ENCODE measurements around the gene POU2F3.
"Not testable (repeated sequence)": the region's sequence is repeated elsewhere in the genome, so short reads cannot be mapped to it uniquely, and the experiment has no call there.

Gene POU2F3

DNA sequence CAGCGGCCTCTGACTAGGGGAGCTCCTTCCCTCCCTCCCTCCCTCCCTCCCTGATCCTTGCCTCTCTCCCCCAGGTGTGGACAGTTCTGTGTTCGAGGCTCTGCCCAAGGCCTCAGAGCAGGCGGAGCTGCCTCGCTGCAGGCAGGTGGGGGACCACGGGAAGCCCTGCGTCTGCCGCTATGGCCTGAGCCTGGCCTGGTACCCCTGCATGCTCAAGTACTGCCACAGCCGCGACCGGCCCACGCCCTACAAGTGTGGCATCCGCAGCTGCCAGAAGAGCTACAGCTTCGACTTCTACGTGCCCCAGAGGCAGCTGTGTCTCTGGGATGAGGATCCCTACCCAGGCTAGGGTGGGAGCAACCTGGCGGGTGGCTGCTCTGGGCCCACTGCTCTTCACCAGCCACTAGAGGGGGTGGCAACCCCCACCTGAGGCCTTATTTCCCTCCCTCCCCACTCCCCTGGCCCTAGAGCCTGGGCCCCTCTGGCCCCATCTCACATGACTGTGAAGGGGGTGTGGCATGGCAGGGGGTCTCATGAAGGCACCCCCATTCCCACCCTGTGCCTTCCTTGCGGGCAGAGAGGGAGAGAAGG lies 11.1 kb upstream of the POU2F3 start:
- no peak for DNase-seq

DNA sequence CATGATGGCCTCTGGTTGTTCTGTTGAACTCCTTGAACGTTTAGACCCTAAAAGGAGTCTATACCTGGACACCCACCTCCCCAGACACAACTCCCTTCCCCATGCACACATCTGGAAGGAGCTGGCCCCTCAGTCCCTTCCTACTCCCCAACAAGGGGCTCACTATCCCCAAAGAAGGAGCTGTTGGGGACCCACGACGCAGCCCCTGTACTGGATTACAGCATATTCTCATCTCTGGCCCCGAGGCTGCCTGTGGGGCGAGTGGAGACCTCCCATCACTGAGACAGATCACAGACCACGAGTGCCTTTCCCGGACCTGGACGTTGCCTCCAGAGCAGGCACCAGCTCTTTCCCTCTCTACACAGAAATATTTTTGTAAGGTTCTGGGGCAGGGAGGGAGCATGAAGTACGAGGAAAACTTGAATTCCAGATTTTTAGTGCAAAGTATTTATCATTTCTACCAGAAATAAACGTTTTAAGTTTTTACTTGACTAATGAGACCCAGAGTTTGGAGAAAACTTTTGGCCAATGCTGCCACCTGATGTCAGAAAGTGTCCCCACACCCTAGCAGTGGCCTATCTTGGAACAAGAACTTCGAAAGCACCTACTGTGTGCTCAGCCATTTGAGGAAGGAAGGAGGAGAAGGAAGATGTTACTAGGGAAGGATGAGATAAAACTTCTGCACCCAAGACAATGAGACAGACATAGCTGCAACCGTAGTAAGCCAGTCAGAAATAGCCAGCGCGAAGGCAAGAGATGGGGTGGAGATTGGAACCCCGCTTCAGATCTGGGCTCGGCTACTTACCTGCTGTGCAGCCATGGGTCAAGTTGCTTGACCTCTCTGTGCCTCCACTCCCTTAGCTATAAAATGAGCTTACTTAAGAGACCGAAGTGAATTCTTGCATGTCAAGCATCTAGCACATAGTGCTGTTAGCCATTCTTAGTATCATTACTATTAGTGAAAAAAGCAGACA lies 10.2 kb upstream of the POU2F3 start:
- peak; percentile 47 for DNase-seq

DNA sequence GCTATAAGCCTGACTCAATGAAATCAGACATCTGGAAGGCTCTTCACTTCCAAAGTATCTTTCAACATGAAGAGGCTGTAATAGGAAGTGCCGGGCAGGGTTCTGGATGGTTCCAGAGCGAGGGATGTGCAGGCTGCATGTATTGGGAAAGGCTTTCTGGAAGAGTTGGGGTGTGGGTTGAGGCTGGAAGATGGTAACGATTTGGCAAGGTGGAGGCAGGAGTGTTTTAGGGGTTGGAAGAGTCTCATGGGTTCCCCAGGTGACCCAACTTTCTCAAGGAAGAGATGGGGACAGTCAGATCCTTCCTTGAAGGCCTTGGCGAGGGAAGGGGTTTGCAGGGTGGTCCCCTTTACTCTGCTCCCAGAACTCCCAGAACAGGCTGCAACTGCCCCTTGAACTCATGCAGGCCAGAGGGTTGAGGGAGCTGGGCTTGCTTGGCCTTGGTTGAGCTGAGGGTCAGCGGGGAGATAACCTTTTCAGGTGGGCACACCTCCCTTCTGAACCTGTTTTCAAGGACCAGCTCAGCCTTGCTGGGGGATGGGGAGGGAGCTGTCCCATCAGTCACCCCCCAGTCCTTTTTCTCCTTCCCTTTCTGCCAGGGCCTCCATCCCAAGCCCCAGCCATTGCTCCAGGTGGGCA lies 9.4 kb upstream of the POU2F3 start:
- DNase-seq, result no peak

DNA sequence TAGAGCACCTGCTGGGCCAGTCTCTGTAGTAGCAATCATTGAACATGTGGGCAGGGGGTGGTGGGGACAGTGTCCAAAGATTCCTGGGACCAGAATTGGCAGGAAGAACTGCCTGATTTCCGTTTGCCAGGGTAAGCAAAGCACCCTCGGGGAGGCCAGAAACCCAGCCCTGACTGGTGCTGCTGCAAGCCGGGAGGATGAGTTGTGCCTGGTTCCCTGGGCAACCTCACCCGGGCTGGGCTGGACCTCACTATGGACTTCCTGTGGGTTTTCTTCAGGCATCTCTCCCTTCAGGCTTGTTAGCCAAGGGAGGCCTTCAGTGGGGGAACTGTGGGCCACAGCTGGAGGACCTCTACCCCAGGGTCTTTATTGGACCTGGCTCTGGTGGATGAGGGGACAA lies 8.0 kb upstream of the POU2F3 start:
- DNase-seq, result no peak

DNA sequence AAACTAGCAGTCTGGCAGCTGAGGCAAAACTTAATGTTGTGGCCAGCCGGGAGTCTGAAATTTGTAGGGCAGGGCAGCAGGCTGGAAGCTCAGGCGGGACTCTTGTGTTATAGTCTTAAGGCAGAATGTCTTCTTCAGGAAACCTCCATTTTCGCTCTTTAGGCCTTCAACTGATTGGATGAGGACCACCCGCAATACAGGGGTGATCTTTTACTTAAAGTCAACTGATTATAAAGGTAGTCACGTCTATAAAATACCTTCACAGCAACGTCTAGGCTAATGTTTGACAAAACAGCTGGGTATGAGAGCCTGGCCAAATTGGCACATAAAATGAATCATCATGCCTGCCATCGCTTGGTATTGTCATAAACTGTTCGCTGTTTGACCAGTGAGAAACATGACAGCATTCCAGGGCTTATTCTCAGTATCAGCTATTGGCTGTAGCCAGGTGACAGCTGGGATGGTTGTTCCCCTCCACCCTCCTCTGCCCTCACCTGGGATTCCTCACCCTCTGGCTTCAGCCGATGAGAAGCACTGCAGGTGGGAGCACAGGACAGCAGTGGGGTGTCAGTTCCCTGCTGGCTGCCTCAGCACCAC lies 6.6 kb upstream of the POU2F3 start:
- no peak for DNase-seq

DNA sequence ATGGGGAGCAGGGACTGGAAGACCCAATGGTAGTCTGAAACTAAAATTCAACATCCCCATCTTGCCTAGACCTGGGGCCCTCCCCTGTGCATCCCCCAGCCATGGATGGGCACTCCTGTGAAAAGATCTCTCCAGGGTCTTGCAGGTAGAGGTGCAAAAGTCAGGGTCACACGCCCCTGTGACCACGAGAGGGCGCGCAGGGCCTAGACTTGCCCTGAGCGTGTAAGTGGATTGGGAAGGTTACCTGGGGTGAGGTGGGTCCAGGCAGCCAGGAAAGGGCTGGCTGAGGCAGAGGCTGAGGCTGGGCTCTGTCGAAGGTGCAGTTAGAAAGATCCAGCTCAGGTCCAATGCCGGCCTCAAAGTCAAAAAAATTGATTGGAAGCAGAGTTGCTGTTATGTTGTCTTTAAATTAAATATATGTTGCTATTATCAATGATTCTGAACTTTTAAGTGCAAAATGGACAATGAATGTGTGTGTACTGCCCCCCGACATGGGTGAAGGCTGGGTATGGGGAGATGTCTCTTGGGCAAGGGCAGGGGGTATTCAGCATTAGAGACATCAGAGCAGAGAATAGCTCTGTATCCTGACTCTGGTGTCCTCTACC lies 4.8 kb upstream of the POU2F3 start:
- DNase-seq, result peak; percentile 57

DNA sequence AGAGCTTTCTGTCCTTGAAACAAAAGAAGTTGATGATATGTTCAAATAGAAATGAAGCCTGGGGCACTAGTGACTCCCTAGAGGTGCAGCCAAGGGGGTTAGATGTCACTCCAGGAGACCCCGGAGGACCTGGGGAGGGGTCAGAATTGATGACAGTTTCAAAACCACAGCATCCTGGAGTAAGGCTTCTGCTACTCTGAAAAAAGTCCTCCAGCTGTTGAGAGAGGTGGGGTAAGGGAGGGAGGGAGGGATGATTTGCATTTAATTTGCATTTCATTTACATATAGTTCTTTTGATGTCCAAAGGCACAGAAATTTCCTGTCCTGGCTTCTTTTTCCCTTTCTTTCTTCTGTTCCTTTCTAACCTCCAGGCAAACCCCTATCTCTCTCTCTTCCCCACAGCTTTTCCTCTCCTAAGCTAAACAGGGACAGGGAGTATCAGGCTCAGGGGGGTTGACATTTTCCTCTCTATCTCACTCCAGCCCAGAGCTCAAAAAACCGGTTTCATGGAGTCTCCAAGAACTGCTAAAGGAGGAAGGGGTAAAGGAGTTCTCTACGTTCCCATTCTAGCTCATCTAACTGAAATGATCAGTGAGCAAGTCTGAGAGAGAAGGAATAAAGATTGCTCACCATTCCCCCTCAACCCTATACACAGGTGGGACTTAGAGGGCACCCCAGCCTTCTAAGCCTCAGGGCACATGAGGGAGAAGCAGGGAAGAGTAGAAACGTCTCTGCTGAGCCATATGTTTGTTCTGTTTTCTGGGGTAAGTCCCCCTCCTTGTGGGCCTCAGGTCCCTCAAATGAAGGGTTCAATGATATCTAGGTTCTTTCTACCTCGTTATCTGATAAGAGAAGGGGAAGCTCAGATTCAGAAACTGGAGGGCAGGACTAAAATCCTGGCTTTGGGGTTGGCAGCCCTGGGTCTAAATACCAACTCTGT lies 3.5 kb upstream of the POU2F3 start:
- DNase-seq, result peak; percentile 8

DNA sequence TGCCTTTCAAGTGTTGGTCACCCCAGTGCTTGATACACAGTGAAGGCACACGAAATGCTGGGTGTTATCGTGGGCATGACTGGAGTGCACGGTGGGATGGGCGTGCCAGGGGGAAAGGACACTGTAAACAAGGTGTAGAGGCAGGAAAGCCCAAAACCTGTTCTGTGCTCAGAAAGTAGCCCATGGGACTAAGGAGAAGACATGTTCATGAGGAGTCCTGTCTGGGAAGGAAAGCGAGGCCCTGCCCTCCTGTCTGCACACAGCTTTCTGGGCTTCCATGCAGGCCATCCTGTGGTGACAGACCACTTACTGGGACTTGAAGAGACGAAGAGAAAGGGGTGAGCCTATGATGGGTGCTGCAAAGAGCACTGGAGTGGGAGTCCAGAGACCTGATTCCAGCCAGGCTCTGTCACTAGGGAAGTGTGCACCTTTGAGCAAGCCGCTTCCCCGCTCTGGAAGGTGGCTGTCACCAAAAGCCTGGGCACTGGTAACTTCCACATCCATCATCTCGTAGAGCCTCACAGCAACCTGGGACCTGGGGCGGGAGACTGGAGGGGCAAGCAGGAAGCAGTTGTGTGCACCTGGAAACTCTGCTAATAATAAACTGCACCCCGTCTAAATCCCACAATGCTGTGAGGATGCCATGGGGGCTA lies 846 bp upstream of the POU2F3 start:
- DNase-seq, result no peak

DNA sequence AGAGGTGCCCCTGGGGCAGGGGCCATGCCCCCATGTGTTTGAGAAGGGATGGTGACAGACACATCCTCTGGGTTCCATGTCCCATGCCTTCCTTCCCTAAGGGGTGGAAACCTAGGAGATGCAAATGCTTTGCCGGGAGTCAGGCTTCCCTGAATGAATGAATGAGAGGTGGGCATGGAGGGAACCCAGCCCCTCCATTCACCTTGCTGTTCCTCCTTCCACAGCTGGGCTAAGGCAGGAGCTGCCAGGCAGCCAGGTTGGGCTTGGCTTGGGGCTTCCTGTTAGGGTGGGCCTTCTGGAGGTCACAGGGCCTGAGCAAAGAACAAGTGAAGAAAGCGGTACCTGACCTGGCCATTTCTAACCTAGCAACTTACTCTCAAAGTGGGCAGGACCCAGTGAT lies 926 bp downstream of the POU2F3 start:
- no peak for DNase-seq

DNA sequence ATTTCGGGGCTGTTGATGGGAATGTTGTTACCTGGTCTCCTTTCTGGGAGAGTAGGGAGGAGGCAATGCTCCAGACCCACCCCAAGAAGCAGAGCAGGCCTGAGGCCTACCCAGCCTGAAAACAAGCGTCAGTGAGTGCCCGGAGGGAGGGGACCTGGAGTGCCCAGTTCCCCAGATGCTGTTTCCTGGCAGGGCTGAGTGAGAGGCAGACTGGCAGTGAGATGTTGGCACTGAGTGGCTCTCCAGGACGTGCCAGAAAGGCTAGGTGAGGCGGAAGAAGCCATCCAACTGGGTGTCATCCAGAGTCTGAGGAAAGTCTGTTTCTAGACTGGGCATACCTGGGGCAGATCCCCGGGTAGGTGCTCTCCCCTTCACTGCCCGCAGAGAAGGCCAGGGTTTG lies 1.3 kb downstream of the POU2F3 start:
- DNase-seq, result no peak

DNA sequence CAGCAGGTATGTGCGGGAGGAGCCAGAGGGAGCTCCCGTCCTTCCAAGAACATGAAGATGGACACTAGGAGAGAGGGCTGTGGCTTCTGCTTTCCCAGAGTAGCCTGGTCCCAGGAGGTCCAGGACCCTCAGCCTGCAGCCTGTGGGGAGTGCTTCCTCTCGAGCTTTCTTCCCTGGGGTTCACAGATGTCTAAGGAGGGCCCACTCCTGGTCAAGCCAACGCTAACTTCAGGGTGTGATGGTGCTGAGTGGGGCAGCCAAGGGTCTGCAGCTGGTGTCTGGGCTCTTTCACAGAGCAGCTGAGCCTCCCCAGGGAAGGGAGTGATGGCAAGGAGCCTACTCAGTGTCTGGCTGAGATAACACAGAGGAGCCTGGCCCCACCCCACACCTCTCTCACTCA lies 3.3 kb downstream of the POU2F3 start:
- DNase-seq, result no peak

DNA sequence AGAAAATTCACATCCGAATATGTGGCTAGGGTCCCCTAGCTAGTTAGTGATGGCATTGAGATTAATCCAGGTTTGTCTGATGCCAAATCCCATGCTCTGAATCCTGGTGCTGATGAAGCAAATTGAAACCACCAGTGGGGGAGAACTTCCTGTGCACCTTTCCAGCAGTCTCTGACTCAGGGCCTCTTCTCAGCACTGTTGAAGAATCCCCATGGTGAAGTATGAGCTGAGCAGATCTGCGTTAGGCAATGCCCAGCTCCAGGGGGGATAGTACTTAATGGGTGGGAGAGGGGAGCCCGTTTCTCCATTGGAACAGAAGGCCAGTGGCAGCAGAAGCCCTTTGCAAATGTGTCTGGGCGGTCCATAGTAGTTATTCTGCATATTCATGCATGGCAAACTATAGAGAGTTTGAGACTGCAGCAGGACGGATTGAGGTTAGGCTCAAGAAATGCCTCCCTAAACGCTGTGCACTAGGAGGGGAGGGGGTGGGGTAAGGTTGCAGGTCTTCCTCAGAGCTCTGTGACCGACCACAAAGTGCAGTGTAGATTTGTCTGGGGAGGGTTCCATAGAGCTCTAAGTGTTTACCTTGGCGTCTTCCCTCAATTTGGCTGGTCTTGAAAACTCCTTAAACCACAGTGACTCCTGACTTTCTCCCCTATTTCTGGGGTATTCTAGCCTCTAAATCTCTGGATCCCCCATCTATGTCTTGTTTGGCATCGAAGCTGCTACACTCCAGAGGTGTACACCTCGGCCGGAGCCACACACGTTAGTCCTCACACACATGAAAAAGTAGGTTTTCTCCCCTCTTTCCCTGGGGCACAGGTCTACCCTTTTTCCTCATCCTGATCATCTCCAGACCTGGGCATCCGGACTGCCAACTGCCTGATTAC lies 4.8 kb downstream of the POU2F3 start:
- DNase-seq, result no peak

DNA sequence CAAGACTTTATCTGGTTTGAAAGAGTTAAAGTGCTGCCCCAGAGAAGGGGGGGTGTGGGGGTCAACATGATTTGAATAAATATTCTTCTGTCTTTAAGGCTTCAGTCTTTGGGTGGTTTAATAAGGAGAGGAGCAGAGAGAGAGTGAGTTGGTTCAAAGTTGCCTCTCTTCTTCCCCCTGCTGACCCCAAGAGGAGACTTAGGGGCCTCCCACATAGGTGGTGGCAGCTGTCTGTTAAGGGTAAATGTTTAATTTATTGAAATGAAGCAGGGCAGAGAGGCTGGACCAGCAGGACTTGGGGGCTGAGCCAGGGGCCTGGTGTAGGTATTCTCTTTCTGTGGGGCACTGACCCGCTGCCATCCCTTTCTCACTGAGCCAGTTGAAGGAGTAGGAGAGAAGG lies 5.5 kb downstream of the POU2F3 start:
- no peak for DNase-seq

DNA sequence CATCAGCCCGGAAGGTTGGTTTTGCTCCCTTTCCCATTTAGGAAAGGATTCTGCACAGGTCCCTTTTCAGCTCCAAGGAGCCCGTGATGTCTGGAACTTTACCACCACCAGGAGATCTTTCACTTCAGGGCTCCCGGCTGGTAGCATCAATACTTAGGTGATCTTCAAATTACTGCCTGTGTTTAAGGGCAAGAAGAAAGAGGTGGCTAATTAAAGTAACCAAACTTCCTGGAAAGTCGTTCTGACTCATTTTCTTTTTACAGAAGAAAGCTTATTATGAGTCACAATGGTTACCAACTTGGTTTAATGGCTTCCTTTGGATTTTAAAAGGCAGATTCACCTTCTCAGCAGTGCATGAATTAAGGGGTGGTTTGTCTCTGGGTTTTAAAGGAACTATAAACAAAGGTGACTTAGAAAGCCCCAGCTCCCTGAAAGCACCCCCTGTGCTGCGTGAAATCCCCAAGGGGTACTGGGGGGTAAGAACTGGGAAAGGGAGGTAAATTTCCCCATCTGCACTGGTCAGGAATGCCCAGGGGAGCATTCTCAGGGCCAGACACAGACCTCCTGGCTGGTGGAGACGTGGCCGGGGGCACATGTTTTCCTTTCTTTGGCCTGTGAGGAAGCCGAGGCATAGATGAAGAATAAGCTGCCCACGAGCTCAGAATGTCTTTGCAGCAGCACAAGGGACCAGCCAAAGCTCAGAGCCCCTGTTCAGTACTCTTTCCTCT lies 8.8 kb downstream of the POU2F3 start:
- no peak for DNase-seq

DNA sequence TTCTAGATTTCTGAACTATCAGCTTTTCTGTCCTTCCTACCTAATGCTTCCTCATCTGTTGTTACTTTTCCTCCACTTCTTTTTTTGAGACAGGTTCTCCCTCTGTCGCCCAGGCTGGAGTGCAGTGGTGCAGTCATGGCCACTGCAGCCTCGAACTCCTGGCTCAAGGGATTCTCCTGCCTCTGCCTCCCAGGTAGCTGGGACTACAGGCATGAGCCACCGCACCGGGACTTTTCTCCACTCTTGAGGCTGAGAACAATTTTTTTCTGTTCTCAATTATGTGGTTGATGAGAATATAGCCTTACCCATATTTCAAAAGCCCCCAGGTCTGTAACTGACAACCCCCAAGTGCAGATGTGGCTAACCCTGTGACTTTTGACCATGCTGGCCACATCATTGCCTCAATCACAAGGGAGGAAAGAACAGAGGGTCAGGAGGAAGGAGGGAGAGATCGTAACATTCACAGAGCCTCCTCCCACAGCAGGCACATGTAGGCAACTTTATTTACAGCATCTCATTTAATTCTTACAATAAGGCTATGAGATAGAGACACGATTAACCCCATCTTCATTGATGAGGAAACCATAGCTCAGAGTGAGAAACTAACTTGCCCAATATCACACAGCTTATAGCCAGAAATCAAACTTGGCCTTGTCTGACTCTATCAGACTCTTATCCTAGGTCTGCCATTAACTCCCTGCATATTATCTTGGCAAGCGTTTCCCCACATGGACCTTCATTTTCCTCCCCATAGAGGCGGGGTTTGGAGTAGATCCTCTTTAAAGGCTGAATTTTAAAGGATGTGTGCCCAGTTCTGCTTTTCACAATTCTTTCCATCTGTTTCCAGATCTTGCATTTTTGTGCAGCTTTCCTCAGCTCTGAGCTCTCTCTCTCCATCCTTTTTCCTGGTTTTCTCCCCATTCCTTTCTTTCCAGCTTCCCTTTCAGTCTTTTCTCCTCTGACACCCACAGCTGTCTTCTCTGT lies 9.6 kb downstream of the POU2F3 start:
- no peak for DNase-seq

DNA sequence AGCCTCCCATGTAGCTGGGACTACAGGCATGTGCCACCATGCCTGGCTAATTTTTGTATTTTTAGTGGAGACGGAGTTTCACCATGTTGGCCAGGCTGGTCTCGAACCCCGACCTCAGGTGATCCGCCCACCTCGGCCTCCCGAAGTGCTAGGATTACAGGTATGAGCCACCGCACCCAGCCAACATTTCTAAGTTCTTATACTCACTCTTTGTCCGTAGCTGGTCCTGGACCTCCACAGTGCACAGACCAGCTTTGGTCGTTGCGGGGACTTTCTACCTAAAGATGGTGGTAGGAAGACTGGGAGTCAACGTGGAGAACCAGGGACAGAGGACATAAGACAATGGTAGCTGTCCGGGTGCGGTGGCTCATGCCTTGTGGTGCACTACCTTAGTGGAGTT lies 13.4 kb downstream of the POU2F3 start:
- DNase-seq, result not testable (repeated sequence)

DNA sequence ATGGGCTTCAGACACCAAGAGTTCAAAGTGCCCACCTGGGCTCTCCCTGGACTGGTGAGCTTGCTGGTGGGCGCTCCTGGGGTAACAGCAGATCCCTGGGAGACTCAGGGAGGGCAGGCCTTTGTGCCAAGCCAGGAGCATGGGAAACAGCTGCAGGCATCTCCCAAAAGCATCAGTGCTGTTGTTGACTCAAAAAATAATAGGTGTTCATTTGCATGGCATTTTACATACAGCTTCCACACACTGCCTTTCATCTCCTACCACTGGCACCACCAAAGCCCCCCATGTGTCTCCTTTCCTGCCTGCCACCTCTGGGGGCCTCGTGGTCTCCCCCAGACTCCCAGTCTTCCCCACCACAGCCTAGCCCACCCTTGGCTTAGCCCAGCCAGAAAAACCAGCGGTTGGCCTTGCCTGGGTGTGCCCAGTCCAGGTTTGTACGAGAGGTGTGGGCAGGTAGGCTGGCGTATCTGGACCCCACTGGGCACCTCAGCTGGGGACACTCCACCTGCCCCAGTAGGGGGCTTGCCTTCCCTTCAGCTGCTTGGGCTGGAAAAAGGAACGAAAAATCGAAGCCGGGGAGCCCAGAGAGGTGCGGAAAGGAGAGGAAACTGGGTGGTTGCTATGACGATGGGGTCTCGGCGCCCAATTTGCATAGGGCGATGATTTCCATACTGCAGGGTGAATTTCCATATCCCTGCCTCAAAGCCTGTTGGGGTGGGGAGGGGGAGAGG lies 15.0 kb downstream of the POU2F3 start:
- no peak for DNase-seq

DNA sequence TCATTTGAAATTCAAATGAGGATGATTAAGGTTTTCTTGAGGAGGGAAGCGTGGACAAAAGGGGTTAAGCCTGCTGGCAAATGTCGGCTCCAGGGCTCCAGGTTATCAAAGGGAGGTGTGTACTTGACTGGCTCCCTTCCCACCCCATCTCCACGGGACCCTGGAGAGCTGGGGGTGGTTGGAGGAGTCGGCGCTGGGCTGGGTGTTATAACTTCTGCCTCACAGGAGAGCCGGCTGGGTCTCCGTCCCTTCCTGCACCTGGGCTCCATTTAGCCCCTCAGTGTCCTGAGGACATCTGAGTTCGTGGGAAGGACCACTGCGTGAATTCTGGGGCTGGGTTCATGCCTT lies 15.6 kb downstream of the POU2F3 start:
- no peak for DNase-seq
